K562 (cell line): Measurements from ENCODE around the gene FRMD4B.

ENCODE experiments used
- CTCF ChIP-seq, 3 experiments: IDR thresholded peaks in 2 of 3; conservative IDR thresholded peaks in 1 of 3; 2 replicates each; pipeline ENCODE4 v1.5.1; 2011 to 2012; ENCODE audit warnings: low read length in 3 of 3, mild to moderate bottlenecking in 3 of 3, control low read depth in 2 of 3, improper control_type of control experiment in 1 of 3, inconsistent platforms in 1 of 3, low read depth in 1 of 3, mixed read lengths in 1 of 3, moderate library complexity in 1 of 3; ENCODE audit not compliant: insufficient read depth in 2 of 3
- EZH2 ChIP-seq: IDR thresholded peaks from 2 replicates; pipeline ENCODE4 v1.6.1; 2012; ENCODE audit warnings: low read depth, mild to moderate bottlenecking, inconsistent platforms, low read length, borderline replicate concordance

GRCh38 chr3:69194431-69195165 is 191.3 kb downstream of the FRMD4B start:
- no peak for TF ChIP-seq EZH2
- no peak for TF ChIP-seq CTCF (IDR thresholded peaks at IDR 0.05 in 2 of 3, conservative IDR thresholded peaks at IDR 0.05 in 1 of 3; ENCODE audit: insufficient read depth in 2 of 3, low read depth in 1 of 3, low read length in 3 of 3)
